Neural progenitor cell (in vitro differentiated cells): ENCODE data around the gene SLC25A29.

Experiments used
- EZH2 ChIP-seq: fragments of 200-600 bp; sonication (generic); IDR thresholded peaks from 2 replicates; pipeline ENCODE4 v1.6.1; 2017; ENCODE audit warnings: antibody characterized with exemption, mild to moderate bottlenecking, moderate library complexity
- EZH2phosphoT487 ChIP-seq: fragments of 200-600 bp; sonication (generic); IDR thresholded peaks from 2 replicates; pipeline ENCODE4 v1.6.1; 2017; ENCODE audit warnings: antibody characterized with exemption
- TF ChIP-seq, protein P1 (sequence below): fragments of 200-600 bp; sonication (generic); IDR thresholded peaks from 2 replicates; pipeline ENCODE4 v1.5.1; 2017; ENCODE audit warnings: antibody characterized with exemption, mild to moderate bottlenecking

- TF ChIP-seq, protein P1, sequence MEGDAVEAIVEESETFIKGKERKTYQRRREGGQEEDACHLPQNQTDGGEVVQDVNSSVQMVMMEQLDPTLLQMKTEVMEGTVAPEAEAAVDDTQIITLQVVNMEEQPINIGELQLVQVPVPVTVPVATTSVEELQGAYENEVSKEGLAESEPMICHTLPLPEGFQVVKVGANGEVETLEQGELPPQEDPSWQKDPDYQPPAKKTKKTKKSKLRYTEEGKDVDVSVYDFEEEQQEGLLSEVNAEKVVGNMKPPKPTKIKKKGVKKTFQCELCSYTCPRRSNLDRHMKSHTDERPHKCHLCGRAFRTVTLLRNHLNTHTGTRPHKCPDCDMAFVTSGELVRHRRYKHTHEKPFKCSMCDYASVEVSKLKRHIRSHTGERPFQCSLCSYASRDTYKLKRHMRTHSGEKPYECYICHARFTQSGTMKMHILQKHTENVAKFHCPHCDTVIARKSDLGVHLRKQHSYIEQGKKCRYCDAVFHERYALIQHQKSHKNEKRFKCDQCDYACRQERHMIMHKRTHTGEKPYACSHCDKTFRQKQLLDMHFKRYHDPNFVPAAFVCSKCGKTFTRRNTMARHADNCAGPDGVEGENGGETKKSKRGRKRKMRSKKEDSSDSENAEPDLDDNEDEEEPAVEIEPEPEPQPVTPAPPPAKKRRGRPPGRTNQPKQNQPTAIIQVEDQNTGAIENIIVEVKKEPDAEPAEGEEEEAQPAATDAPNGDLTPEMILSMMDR, result peak; percentile 48
- TF ChIP-seq EZH2 (no peak), EZH2phosphoT487 (no peak)
These were observed 34.9 kb downstream of the SLC25A29 start for GRCh38 chr14:100271247-100271939.
